Loucy (cell line): ENCODE results near the gene ZNF668.

Source experiments
- H2AFZ ChIP-seq: fragments of 200-600 bp; sonication (generic); 2 replicates; pipeline ENCODE4 v1.6.0; 2016; ENCODE audit warnings: antibody characterized with exemption, mild to moderate bottlenecking, low read length, moderate library complexity
- H3F3A ChIP-seq: fragments of 200-600 bp; 2 replicates; pipeline ENCODE4 v1.6.0; 2016; ENCODE audit warnings: antibody characterized with exemption, low read depth, mild to moderate bottlenecking
- H3K27me3 ChIP-seq: fragments of 200-600 bp; sonication (generic); 2 replicates; pipeline ENCODE4 v1.6.1; 2014; ENCODE audit warnings: low read length, mild to moderate bottlenecking; ENCODE audit not compliant: insufficient read depth, poor library complexity, severe bottlenecking
- H3K36me3 ChIP-seq: fragments of 200-600 bp; sonication (generic); 2 replicates; pipeline ENCODE4 v1.6.1; 2016; ENCODE audit warnings: low read length; ENCODE audit not compliant: insufficient read depth
- H3K4me1 ChIP-seq: fragments of 200-600 bp; sonication (generic); 2 replicates; pipeline ENCODE4 v1.5.1; 2014; ENCODE audit warnings: low read length, mild to moderate bottlenecking; ENCODE audit not compliant: insufficient read depth, poor library complexity, severe bottlenecking
- H3K4me2 ChIP-seq: fragments of 200-600 bp; sonication (generic); 2 replicates; pipeline ENCODE4 v1.6.0; 2014; ENCODE audit warnings: antibody characterized with exemption, low read length, low read depth, mild to moderate bottlenecking; ENCODE audit not compliant: poor library complexity, severe bottlenecking
- H3K4me3 ChIP-seq: fragments of 200-600 bp; sonication (generic); 2 replicates; pipeline ENCODE4 v1.5.1; 2014; ENCODE audit warnings: low read length, mild to moderate bottlenecking, mixed read lengths; ENCODE audit not compliant: poor library complexity, severe bottlenecking
- H3K79me2 ChIP-seq: fragments of 200-600 bp; sonication (generic); 2 replicates; pipeline ENCODE4 v1.6.1; 2014; ENCODE audit warnings: low read length; ENCODE audit not compliant: insufficient read depth
- H3K9ac ChIP-seq: fragments of 200-600 bp; sonication (generic); 2 replicates; pipeline ENCODE4 v1.6.0; 2014; ENCODE audit warnings: mild to moderate bottlenecking, low read depth, low read length, moderate library complexity; ENCODE audit not compliant: poor library complexity, severe bottlenecking
- H3K9me2 ChIP-seq: fragments of 200-600 bp; sonication (generic); replicated peaks from 2 replicates; pipeline ENCODE4 v1.6.1; 2016; ENCODE audit warnings: low read depth, low read length, mixed read lengths
- H3K9me3 ChIP-seq: fragments of 200-600 bp; sonication (generic); 2 replicates; pipeline ENCODE4 v1.6.1; 2014; ENCODE audit warnings: mild to moderate bottlenecking, antibody characterized with exemption, low read length, low read depth; ENCODE audit not compliant: insufficient read depth
- H4K20me1 ChIP-seq: fragments of 200-600 bp; sonication (generic); 2 replicates; pipeline ENCODE4 v1.6.0; 2014; ENCODE audit warnings: antibody characterized with exemption, low read length, mild to moderate bottlenecking; ENCODE audit not compliant: insufficient read depth, poor library complexity, severe bottlenecking
- CTCF ChIP-seq: fragments of 200-600 bp; sonication (generic); conservative IDR thresholded peaks from 2 replicates; pipeline ENCODE4 v1.5.1; 2014; ENCODE audit warnings: mild to moderate bottlenecking, antibody characterized with exemption, low read length
- EZH2phosphoT487 ChIP-seq: fragments of 200-600 bp; IDR thresholded peaks from 2 replicates; pipeline ENCODE4 v1.6.1; 2018; ENCODE audit warnings: antibody characterized with exemption, mild to moderate bottlenecking, moderate library complexity, borderline replicate concordance

The ZNF668 gene

GRCh38 chr16:31089199-31089598, 15.2 kb upstream of the ZNF668 start:
- Histone ChIP-seq H3K79me2 (peaks cover 41% of the 10 kb centered on the region), H3K4me2 (no peak overlapping the region), H3K9me2 (no peaks in the 10 kb centered on the region), H3K4me1 (peaks cover 21% of the 10 kb centered on the region), H2AFZ (no peak overlapping the region), H3K36me3 (peaks cover 19% of the 10 kb centered on the region; the same call in 1 of the 2 replicates), H3F3A (no peaks in the 10 kb centered on the region), H3K27me3 (no peaks in the 10 kb centered on the region), H3K9ac (no peak overlapping the region), H3K4me3 (no peak overlapping the region), H3K9me3 (no peaks in the 10 kb centered on the region), H4K20me1 (peaks cover 14% of the 10 kb centered on the region)
- TF ChIP-seq EZH2phosphoT487: no peak
- TF ChIP-seq CTCF: no peak

- Histone ChIP-seq H3K9me2 (no peaks in the 10 kb centered on the region), H3K4me1 (peaks cover 15% of the 10 kb centered on the region), H4K20me1 (peaks cover 14% of the 10 kb centered on the region), H3K4me3 (no peak within 1 kb of the TSS), H3K9ac (no peak within 1 kb of the TSS), H3K27me3 (no peaks in the 10 kb centered on the region), H2AFZ (no peak within 1 kb of the TSS), H3K36me3 (peaks cover 25% of the 10 kb centered on the region; the same call in 1 of the 2 replicates), H3K79me2 (peaks cover 35% of the 10 kb centered on the region), H3K9me3 (no peaks in the 10 kb centered on the region), H3F3A (no peaks in the 10 kb centered on the region), H3K4me2 (no peak within 1 kb of the TSS)
- TF ChIP-seq CTCF: no peak
- TF ChIP-seq EZH2phosphoT487: no peak
Observed at GRCh38 chr16:31088459-31089183, 14.6 kb upstream of the ZNF668 start, which contains the start of gene PRSS53. TSS of gene PRSS53 (minus strand) at chr16:31088943. CDS start at chr16:31088809, 134 bp downstream.

GRCh38 chr16:31087971-31088370, 13.9 kb upstream of the ZNF668 start:
- no peak overlapping the region for H3K4me2 ChIP-seq
- H3K4me3 ChIP-seq: no peak overlapping the region
- no peak overlapping the region for H3K9ac ChIP-seq
- H2AFZ ChIP-seq: no peak overlapping the region
- H3K27me3 ChIP-seq: no peaks in the 10 kb centered on the region
- peaks cover 30% of the 10 kb centered on the region; the same call in 1 of the 2 replicates for H3K36me3 ChIP-seq
- H3K79me2 ChIP-seq: peaks cover 29% of the 10 kb centered on the region; the same call in 1 of the 2 replicates
- H3F3A ChIP-seq: no peaks in the 10 kb centered on the region
- H3K4me1 ChIP-seq: peaks cover 15% of the 10 kb centered on the region
- no peaks in the 10 kb centered on the region for H3K9me3 ChIP-seq
- H4K20me1 ChIP-seq: peaks cover 15% of the 10 kb centered on the region
- no peak for TF ChIP-seq CTCF
- TF ChIP-seq EZH2phosphoT487: no peak
- no peaks in the 10 kb centered on the region for H3K9me2 ChIP-seq
